Neural progenitor cell (in vitro differentiated cells): ENCODE results near the gene DDX60.

Experiments used
- EZH2 ChIP-seq: fragments of 200-600 bp; sonication (generic); IDR thresholded peaks from 2 replicates; pipeline ENCODE4 v1.6.1; 2017; ENCODE audit warnings: antibody characterized with exemption, mild to moderate bottlenecking, moderate library complexity
- EZH2phosphoT487 ChIP-seq: fragments of 200-600 bp; sonication (generic); IDR thresholded peaks from 2 replicates; pipeline ENCODE4 v1.6.1; 2017; ENCODE audit warnings: antibody characterized with exemption
- TF ChIP-seq, protein P1 (sequence below): fragments of 200-600 bp; sonication (generic); IDR thresholded peaks from 2 replicates; pipeline ENCODE4 v1.5.1; 2017; ENCODE audit warnings: antibody characterized with exemption, mild to moderate bottlenecking

DNA sequence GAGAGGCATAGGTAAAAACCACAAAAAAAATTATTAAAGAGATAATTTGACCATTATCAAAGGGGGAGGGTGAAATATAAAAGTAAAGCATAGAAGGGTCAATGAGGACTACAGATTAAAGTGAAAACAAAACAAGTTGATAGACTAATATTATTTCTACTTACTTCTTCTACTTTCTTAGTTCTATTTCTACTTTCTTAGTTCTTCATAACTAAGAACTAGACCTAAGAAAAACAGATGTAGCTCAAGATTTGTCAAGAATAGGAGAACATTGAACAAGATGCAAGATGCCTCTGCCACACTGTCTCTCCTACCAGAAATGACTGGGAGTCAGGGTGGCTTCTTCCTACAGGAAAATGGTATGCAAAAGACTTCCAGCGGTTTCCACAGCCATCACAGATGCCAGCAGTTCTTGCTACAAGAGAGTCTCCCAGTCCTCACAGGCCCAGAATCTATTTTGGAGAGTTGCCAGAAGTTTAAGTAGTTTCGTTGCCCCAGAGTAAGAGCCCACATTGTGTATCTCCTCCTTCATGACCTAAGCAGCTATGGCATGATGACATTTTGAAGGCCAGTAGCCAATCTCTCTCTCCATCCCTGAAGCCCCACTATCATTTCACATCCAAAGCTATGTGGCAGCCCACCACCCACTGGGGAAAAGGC lies 42.9 kb upstream of the DDX60 start:
- no peak for TF ChIP-seq EZH2phosphoT487
- TF ChIP-seq EZH2, result no peak
- TF ChIP-seq, protein P1, sequence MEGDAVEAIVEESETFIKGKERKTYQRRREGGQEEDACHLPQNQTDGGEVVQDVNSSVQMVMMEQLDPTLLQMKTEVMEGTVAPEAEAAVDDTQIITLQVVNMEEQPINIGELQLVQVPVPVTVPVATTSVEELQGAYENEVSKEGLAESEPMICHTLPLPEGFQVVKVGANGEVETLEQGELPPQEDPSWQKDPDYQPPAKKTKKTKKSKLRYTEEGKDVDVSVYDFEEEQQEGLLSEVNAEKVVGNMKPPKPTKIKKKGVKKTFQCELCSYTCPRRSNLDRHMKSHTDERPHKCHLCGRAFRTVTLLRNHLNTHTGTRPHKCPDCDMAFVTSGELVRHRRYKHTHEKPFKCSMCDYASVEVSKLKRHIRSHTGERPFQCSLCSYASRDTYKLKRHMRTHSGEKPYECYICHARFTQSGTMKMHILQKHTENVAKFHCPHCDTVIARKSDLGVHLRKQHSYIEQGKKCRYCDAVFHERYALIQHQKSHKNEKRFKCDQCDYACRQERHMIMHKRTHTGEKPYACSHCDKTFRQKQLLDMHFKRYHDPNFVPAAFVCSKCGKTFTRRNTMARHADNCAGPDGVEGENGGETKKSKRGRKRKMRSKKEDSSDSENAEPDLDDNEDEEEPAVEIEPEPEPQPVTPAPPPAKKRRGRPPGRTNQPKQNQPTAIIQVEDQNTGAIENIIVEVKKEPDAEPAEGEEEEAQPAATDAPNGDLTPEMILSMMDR, result no peak
